K562 (cell line): ENCODE measurements around the gene TEX101. TPM values are rescaled to one million over a fixed set of nuclear protein-coding genes. Genes with fewer than 3 reads are reported as not detected.

Source experiments
- ATAC-seq: fragments of 200-7000 bp; cut with Tn5 transposase; 3 replicates; pipeline ENCODE4 v1.9.1; 2020; ENCODE audit warnings: moderate library complexity
- BruUV-seq: library from RNA; stranded (reverse); fragments of 400-500 nt; replicated peaks from 2 replicates; lab custom pipeline; 2021; lab: Mats Ljungman, UMichigan
- CTCF ChIA-PET: fragments of 300-600 bp; formaldehyde crosslinking; extraction: SDS; loops from one replicate; lab custom pipeline; 2021; ENCODE audit warnings: low intra/inter-chr PET ratio; lab: Yijun Ruan, JAX
- POLR2A ChIA-PET: fragments of 300-600, 350-650 bp; sonication (Branson Sonifier 250); formaldehyde crosslinking; extraction: SDS; loops from one replicate; lab custom pipeline; 2021; ENCODE audit warnings: antibody characterized with exemption, inconsistent platforms; lab: Yijun Ruan, JAX
- DNase-seq, 4 experiments: peaks; one replicate each; pipeline versions ENCODE4 v3.0.0 to v3.0.0-alpha.2; 2011 to 2018; ENCODE audit warnings: low spot score in 3 of 4, mixed read lengths in 3 of 4; ENCODE audit errors: extremely low read depth in 1 of 4
- FAIRE-seq: peaks from 2 replicates; lab custom pipeline; 2011; peaks lifted over from hg19 to GRCh38; lab: Jason Lieb, UNC
- H2AFZ ChIP-seq: 2 replicates; pipeline ENCODE4 v1.6.0; 2011; ENCODE audit warnings: low read depth, low read length, control low read depth, inconsistent platforms
- H3K27ac ChIP-seq: fragments of 200-600 bp; 3 replicates; pipeline ENCODE4 v1.8.0; 2011; ENCODE audit warnings: low read depth, mild to moderate bottlenecking, control low read depth, inconsistent platforms, low read length, moderate library complexity, mixed read lengths; ENCODE audit errors: extremely low read depth
- H3K27me3 ChIP-seq, 2 experiments: fragments of 300-600 bp in 1 of 2; 2 replicates in 1 of 2; 3 replicates in 1 of 2; pipeline versions ENCODE4 v1.6.0 to v1.8.0; 2011; ENCODE audit warnings: inconsistent platforms in 2 of 2, low read length in 2 of 2, mild to moderate bottlenecking in 1 of 2, mixed read lengths in 1 of 2, moderate library complexity in 1 of 2; ENCODE audit not compliant: control insufficient read depth in 2 of 2, insufficient read depth in 2 of 2
- H3K36me3 ChIP-seq: fragments of 300-600 bp; 3 replicates; pipeline ENCODE4 v1.8.0; 2011; ENCODE audit warnings: mild to moderate bottlenecking, low read length, inconsistent platforms; ENCODE audit not compliant: control insufficient read depth, insufficient read depth
- H3K4me1 ChIP-seq, 2 experiments: fragments of 200-600 bp in 1 of 2; replicated peaks in 1 of 2; 2 replicates in 1 of 2; 3 replicates in 1 of 2; pipeline versions ENCODE4 v1.5.1 to v1.8.0; 2011; ENCODE audit warnings: inconsistent platforms in 2 of 2, low read length in 2 of 2, mild to moderate bottlenecking in 1 of 2, mixed read lengths in 1 of 2, moderate library complexity in 1 of 2; ENCODE audit not compliant: control insufficient read depth in 2 of 2, insufficient read depth in 2 of 2
- H3K4me2 ChIP-seq: 2 replicates; pipeline ENCODE4 v1.6.1; 2011; ENCODE audit warnings: low read length, control low read depth, inconsistent platforms, mixed read lengths; ENCODE audit not compliant: insufficient read depth
- H3K4me3 ChIP-seq: fragments of 200-600 bp; sonication (generic), shearing (Covaris generic); 2 replicates; pipeline ENCODE4 v1.5.1; 2016; ENCODE audit warnings: control low read depth, inconsistent platforms
- H3K79me2 ChIP-seq: fragments of 200-600 bp; 3 replicates; pipeline ENCODE4 v1.8.0; 2011; ENCODE audit warnings: low read length, inconsistent platforms; ENCODE audit not compliant: control insufficient read depth, insufficient read depth
- H3K9ac ChIP-seq, 2 experiments: 2 replicates each; pipeline versions ENCODE4 v1.6.0 to v1.6.1; 2011; ENCODE audit warnings: low read depth in 2 of 2, low read length in 2 of 2, control low read depth in 1 of 2, inconsistent platforms in 1 of 2, mild to moderate bottlenecking in 1 of 2, mixed read lengths in 1 of 2; ENCODE audit not compliant: insufficient read depth in 1 of 2
- H3K9me1 ChIP-seq: one replicate; pipeline ENCODE4 v1.6.0; 2011; ENCODE audit warnings: inconsistent platforms, mild to moderate bottlenecking, low read length, moderate library complexity; ENCODE audit not compliant: control insufficient read depth, insufficient read depth
- H3K9me3 ChIP-seq: replicated peaks from 2 replicates; pipeline ENCODE4 v1.5.1; 2011; ENCODE audit warnings: low read depth, low read length, inconsistent platforms; ENCODE audit not compliant: control insufficient read depth, insufficient read depth
- H4K20me1 ChIP-seq: replicated peaks from 2 replicates; pipeline ENCODE4 v1.6.1; 2011; ENCODE audit warnings: low read length, inconsistent platforms, mixed read lengths; ENCODE audit not compliant: control insufficient read depth, insufficient read depth
- ASH1L ChIP-seq: fragments of 450-650 bp; IDR thresholded peaks from 2 replicates; pipeline ENCODE4 v1.6.1; 2018; ENCODE audit warnings: borderline replicate concordance, mild to moderate bottlenecking, low read depth; ENCODE audit not compliant: partially characterized antibody
- BRD4 ChIP-seq: fragments of 200-600 bp; sonication (generic); IDR thresholded peaks from 2 replicates; pipeline ENCODE4 v1.6.1; 2017; ENCODE audit warnings: inconsistent platforms
- CEBPZ ChIP-seq: fragments of 150-350 bp; IDR thresholded peaks from 2 replicates; pipeline ENCODE4 v1.6.1; 2014; ENCODE audit warnings: low read depth, mild to moderate bottlenecking, low read length, borderline replicate concordance
- CTCFL ChIP-seq: IDR thresholded peaks from 2 replicates; pipeline ENCODE4 v1.6.1; 2011; ENCODE audit warnings: borderline replicate concordance, low read depth, mild to moderate bottlenecking, moderate library complexity, low read length; ENCODE audit not compliant: insufficient read depth, poor library complexity, severe bottlenecking
- FUS ChIP-seq: fragments of 200-400 bp; formaldehyde crosslinking; optimal IDR thresholded peaks from 2 replicates; pipeline ENCODE3; 2017; ENCODE audit warnings: low read depth, low read length
- HDAC8 ChIP-seq: fragments of 450-650 bp; IDR thresholded peaks from 2 replicates; pipeline ENCODE4 v1.6.1; 2016; ENCODE audit warnings: mild to moderate bottlenecking, missing genetic modification characterization, moderate library complexity, missing compliant biosample characterization
- MEF2D ChIP-seq: conservative IDR thresholded peaks from 2 replicates; pipeline ENCODE4 v1.6.1; 2016; ENCODE audit warnings: low read depth, missing genetic modification characterization, missing compliant biosample characterization
- PATZ1 ChIP-seq: fragments of 250-450 bp; sonication (Bioruptor Pico); IDR thresholded peaks from 2 replicates; pipeline ENCODE4 v1.5.0; 2020; ENCODE audit warnings: mild to moderate bottlenecking, borderline replicate concordance
- RBM34 ChIP-seq: fragments of 200-400 bp; formaldehyde crosslinking; IDR thresholded peaks from 2 replicates; pipeline ENCODE4 v1.6.1; 2018; ENCODE audit warnings: low read length, borderline replicate concordance; ENCODE audit not compliant: insufficient read depth
- SAFB ChIP-seq: fragments of 200-400 bp; formaldehyde crosslinking; IDR thresholded peaks from 2 replicates; pipeline ENCODE4 v1.6.1; 2017; ENCODE audit warnings: low read depth, low read length, borderline replicate concordance
- ZKSCAN3 ChIP-seq: fragments of 250-450 bp; sonication (Bioruptor Pico); IDR thresholded peaks from 2 replicates; pipeline ENCODE4 v1.4.0; 2020
- ZNF184 ChIP-seq: sonication (generic); formaldehyde crosslinking; IDR thresholded peaks from 2 replicates; pipeline ENCODE4 v1.5.0; 2020; ENCODE audit warnings: missing genetic modification reagents
- ZNF232 ChIP-seq: sonication (generic); formaldehyde crosslinking; IDR thresholded peaks from 2 replicates; pipeline ENCODE4 v1.8.0; 2022; ENCODE audit warnings: mild to moderate bottlenecking, missing genetic modification reagents
- ZNF316 ChIP-seq: fragments of 450-650 bp; IDR thresholded peaks from 2 replicates; pipeline ENCODE4 v1.6.1; 2016
- WGBS: fragments of 100-300 bp; shearing (Covaris generic); methylation state at CpG from one replicate; pipeline ENCODE4 v1.1.6; 2016; ENCODE audit warnings: low coverage, mixed read lengths; ENCODE audit not compliant: insufficient coverage; ENCODE audit errors: missing lambda C conversion rate; 5-methylcytosine and 5-hydroxymethylcytosine counted together
- in situ Hi-C: fragments of 300-500 bp; cut with MboI; formaldehyde crosslinking; loops from 4 replicates; pipeline ENCODE4 v1.15.0; 2018; ENCODE audit warnings: inconsistent platforms, mixed read lengths
- intact Hi-C: fragments of 100-400 bp; cut with micrococcal nuclease; formaldehyde crosslinking; loops from 2 replicates; pipeline ENCODE4 v1.14.2; 2022
- polyA plus RNA-seq, 8 experiments: library from polyadenylated mRNA; depleted of rRNA in 4 of 8; stranded (reverse) in 5 of 8; unstranded in 3 of 8; fragments of >200 nt; fragmentation: Nextera tagmentation in 2 of 8; fragmentation: Illumina TruSeq in 1 of 8; extraction: Ambion mirVana in 2 of 8; extraction: Trizol in 1 of 8; gene quantifications; 2 replicates each; pipeline versions ENCODE4 v1.2.1 to v1.2.3, GENCODE V29; 2011 to 2014; ENCODE audit warnings: inconsistent platforms in 1 of 8, missing spikeins in 1 of 8
- total RNA-seq, 7 experiments: library from RNA; depleted of rRNA in 6 of 7; stranded (reverse); fragments of >200 nt in 6 of 7; fragmentation: Illumina TruSeq in 2 of 7; extraction: Trizol in 2 of 7; gene quantifications; 2 replicates each; pipeline versions ENCODE4 v1.2.1 to v1.2.3, GENCODE V29; 2011 to 2021; ENCODE audit warnings: low replicate concordance in 1 of 7

TEX101 gene
- total and polyA plus RNA-seq, 9 of the 15 experiments (the other 6 are each of a cell fraction or from before 2014, with no cell fraction given): 0.10 to 0.36 (median 0.14) TPM; not detected in 6

- in situ Hi-C loops: no loop called here
- Histone ChIP-seq H3K4me2 (no peak overlapping the region), H3K4me1 (no peaks in the 10 kb centered on the region), H2AFZ (no peak overlapping the region), H3K36me3 (no peaks in the 10 kb centered on the region), H3K79me2 (no peaks in the 10 kb centered on the region), H3K27ac (no peak overlapping the region), H3K9me1 (no peaks in the 10 kb centered on the region), H3K4me3 (no peak overlapping the region), H4K20me1 (no peaks in the 10 kb centered on the region), H3K27me3 (peaks cover 0 to 4% of the 10 kb centered on the region in 2 experiments; a peak in 1 of 5 replicates), H3K9me3 (no peaks in the 10 kb centered on the region), H3K9ac (no peak overlapping the region)
- TF ChIP-seq PATZ1 (no peak), CEBPZ (no peak), BRD4 (no peak), ZNF316 (no peak), ASH1L (no peak), HDAC8 (tag) (no peak), ZKSCAN3 (CRISPR knock-in tag) (no peak), MEF2D (tag) (no peak), CTCFL (no peak), ZNF232 (CRISPR knock-in tag) (no peak), ZNF184 (CRISPR knock-in tag) (no peak), FUS (no peak), RBM34 (no peak), SAFB (no peak)
- ChIA-PET POLR2A (interaction anchor here (0.6 kb wide), 1 partner anchor 76 kb away, joined by 3 read pairs; no protein-coding TSS in a partner anchor), CTCF (interaction anchor here (2.3 kb wide), 1 partner anchor 86 kb away, joined by 22 read pairs; no protein-coding TSS in a partner anchor)
- no peak for ATAC-seq
- WGBS: 38% methylated on average over 2 of the region's 2 CpGs
- FAIRE-seq: no peak
- no peak for DNase-seq
- BruUV-seq: no TSS peak
- intact Hi-C loops: loop anchor here (1.0 kb wide), 1 partner anchor 86 kb away; no protein-coding TSS in a partner anchor
Measured at GRCh38 chr19:43433358-43433673, 18.6 kb downstream of the TEX101 start.
